Large intestine (tissue), 3 donors: ENCODE measurements around the gene MVD. TPM values are rescaled to one million over a fixed set of nuclear protein-coding genes. Genes with fewer than 3 reads are reported as not detected.

Experiments used
- DNase-seq, 2 donors: peaks; one replicate each; pipeline versions ENCODE4 v3.0.0 to v3.0.0-alpha.2; 2013
- H3K27ac ChIP-seq: one replicate; pipeline ENCODE4 v1.5.1; 2013; ENCODE audit warnings: low read length
- H3K27me3 ChIP-seq: 2 replicates; pipeline ENCODE4 v1.6.1; 2013; ENCODE audit warnings: low read length; ENCODE audit not compliant: control insufficient read depth, insufficient read depth
- H3K36me3 ChIP-seq: 2 replicates; pipeline ENCODE4 v1.6.1; 2013; ENCODE audit warnings: low read length; ENCODE audit not compliant: control insufficient read depth, insufficient read depth
- H3K4me1 ChIP-seq: one replicate; pipeline ENCODE4 v1.6.1; 2013; ENCODE audit warnings: low read length; ENCODE audit not compliant: control insufficient read depth, insufficient read depth
- H3K4me3 ChIP-seq: one replicate; pipeline ENCODE4 v1.5.1; 2013; ENCODE audit warnings: low read length
- H3K9me3 ChIP-seq: one replicate; pipeline ENCODE4 v1.6.1; 2013; ENCODE audit warnings: mild to moderate bottlenecking, low read depth, low read length, moderate library complexity; ENCODE audit not compliant: control insufficient read depth
- WGBS: methylation state at CpG from one replicate; pipeline ENCODE4 v1.1.5; 2013; ENCODE audit warnings: low lambda C conversion rate; ENCODE audit not compliant: insufficient coverage; 5-methylcytosine and 5-hydroxymethylcytosine counted together
- polyA plus RNA-seq: library from polyadenylated mRNA; unstranded; fragments of 120-200 nt; gene quantifications from one replicate; pipeline ENCODE4 v1.2.1, GENCODE V29; 2013

Gene MVD
- polyA plus RNA-seq, 1 donor, result 41.0 TPM

DNA sequence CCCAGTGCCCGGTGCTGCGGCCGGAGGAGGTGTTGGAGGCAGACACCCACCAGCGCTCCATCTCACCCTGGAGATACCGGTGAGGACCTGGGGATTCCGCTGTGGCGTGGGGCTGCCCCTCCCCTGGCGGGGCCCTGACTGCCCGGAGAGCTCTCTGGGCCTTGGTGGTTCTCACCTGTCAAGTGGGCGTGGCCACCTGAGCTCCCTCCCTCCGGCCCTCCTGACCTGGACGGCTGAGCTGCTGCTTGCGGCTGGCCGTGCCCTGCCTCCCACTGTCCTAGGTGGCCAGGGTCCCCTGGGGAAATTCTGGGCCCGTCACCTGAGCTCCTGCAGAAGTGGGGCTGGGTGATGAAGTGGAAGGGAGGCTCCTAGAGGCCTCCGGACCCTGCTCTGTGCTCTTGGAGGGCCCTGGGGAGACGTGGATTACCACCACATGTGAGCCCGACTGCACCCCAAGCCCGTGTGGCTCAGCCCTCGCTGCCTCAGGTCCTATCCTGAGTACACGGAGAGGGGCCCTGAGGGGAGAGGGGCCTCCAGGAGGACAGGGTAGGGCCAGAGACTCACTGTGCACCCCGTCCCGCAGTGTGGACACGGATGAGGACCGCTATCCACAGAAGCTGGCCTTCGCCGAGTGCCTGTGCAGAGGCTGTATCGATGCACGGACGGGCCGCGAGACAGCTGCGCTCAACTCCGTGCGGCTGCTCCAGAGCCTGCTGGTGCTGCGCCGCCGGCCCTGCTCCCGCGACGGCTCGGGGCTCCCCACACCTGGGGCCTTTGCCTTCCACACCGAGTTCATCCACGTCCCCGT, 23.5 kb downstream of the MVD start:
- peaks cover 46% of the 10 kb centered on the region for H3K27me3 ChIP-seq
- WGBS, result no CpG with 5 or more reads among the region's 45 CpGs
- peaks cover 9% of the 10 kb centered on the region for H3K36me3 ChIP-seq
- H3K9me3 ChIP-seq, result peaks cover 13% of the 10 kb centered on the region
- no peak overlapping the region for H3K27ac ChIP-seq
- peaks cover 17% of the 10 kb centered on the region for H3K4me1 ChIP-seq
- DNase-seq, result peak in 1 of 2 donors; percentile 52
- H3K4me3 ChIP-seq, result no peak overlapping the region

DNA sequence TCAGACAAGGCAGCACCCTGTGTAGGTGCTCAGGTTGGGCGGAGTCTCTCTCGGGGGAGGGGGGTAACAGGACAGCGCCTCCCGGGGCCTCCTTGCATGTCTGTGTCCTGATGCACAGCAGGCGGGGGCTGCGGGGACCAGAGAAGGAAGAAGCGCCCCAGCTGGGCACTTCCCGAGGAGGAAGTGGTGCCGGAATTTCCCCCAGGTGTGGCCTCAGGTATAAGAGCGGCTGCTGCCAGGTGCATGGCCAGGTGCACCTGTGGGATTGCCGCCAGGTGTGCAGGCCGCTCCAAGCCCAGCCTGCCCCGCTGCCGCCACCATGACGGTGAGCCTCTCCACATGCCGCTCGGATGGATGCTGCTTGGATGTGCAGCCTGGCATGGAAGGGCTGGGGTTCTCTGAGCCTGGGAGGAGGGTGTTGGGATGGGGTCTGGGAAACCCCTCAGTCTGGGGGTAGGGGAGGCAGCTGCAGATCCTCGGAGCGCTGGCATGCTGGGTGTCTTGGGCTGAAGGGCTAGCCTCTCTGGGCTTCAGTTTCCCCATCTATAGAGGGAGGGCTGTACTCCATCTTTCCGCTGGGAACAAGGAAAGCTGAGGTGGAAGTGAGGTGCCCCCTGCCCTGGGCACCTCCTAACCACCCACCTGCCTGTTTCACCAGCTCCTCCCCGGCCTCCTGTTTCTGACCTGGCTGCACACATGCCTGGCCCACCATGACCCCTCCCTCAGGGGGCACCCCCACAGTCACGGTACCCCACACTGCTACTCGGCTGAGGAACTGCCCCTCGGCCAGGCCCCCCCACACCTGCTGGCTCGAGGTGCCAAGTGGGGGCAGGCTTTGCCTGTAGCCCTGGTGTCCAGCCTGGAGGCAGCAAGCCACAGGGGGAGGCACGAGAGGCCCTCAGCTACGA, 24.3 kb downstream of the MVD start, which contains the start of gene IL17C:
TSS of gene IL17C (plus strand) at position 250 of the 908 bp plus-strand sequence. CDS start at position 320, 70 bp downstream.
- Histone ChIP-seq H3K9me3 (peaks cover 13% of the 10 kb centered on the region), H3K4me1 (peaks cover 24% of the 10 kb centered on the region), H3K27ac (no peak within 1 kb of the TSS), H3K4me3 (no peak within 1 kb of the TSS), H3K27me3 (peaks cover 54% of the 10 kb centered on the region), H3K36me3 (peaks cover 4% of the 10 kb centered on the region)
- no CpG with 5 or more reads among the region's 27 CpGs for WGBS
- peak; percentile 64 to 75 for DNase-seq

DNA sequence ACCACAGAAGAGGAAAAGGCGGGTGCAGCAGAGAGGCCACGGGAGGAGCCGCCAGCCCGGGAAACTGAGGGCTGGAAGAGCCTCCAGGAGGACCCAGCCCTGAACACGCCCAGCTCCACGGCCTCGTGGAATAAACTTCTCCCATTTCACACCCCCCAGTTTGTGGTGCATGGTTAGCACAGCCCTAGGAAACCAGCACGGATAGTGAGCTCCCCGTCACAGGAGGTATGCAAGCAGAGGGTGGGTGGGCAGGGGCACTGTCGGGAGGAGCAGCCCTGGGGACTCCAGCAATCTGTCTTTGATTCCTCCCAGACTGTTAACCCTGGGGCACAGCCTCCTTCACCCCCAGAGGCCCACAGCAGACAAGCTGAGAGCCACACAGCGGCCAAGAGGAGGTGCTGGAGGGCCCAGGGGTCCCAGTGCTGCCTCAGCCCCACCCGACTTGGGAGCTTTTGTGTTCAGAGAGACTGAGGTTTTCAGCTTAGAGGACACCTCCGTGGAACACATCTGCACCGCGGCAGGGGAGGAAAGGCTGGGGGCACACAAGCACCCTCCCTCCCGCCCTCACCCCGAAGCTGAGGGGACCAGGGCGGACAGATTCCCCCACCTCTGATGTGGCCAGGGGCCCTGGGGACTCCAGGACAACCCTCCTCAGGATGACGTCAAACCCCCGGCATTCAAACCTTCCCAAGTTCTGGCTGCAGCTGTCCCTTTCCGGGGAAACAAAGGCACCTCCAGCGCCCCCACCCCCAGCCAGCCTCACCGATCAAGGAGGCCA, 26.2 kb downstream of the MVD start:
- Histone ChIP-seq H3K9me3 (peaks cover 11% of the 10 kb centered on the region), H3K27me3 (peaks cover 54% of the 10 kb centered on the region), H3K4me3 (no peak overlapping the region), H3K27ac (no peak overlapping the region), H3K4me1 (peaks cover 24% of the 10 kb centered on the region), H3K36me3 (peaks cover 11% of the 10 kb centered on the region)
- no CpG with 5 or more reads among the region's 23 CpGs for WGBS
- no peak for DNase-seq

DNA sequence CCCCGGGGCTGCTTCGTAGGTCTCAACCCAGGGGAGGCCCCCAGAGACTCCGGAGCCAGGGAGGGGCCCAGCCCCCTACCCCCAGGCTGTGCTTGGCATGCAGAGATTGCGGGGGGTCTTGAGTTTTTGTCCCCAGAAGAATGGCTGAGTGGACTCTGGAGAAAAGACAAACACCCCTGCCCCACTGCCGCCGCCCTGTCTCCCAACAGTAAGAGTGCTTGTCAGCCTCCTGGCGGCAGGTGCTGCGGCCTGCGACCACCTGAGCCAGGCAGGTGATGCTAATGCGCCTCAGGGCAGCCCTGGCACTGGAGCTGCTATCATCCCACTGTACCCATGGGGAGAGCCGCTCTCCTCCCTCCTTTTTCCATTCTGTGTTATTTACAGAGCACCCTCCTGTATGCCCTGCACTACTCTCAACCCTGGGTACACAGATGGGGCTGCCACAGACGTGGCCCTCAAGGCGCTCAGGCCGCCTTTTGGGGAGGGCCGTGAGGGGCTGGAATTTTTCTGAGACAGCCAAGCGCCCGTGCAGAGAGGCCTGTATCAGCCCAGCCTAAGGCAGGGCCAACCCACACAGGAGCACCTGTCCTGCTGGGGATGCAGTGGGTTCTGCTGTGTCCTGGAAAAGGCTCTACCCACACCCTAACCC, 27.1 kb downstream of the MVD start:
- no peak for DNase-seq
- Histone ChIP-seq H3K4me1 (peaks cover 24% of the 10 kb centered on the region), H3K4me3 (no peak overlapping the region), H3K27ac (no peak overlapping the region), H3K27me3 (peaks cover 53% of the 10 kb centered on the region), H3K9me3 (peaks cover 11% of the 10 kb centered on the region), H3K36me3 (peaks cover 19% of the 10 kb centered on the region)
- WGBS, result no CpG with 5 or more reads among the region's 17 CpGs

DNA sequence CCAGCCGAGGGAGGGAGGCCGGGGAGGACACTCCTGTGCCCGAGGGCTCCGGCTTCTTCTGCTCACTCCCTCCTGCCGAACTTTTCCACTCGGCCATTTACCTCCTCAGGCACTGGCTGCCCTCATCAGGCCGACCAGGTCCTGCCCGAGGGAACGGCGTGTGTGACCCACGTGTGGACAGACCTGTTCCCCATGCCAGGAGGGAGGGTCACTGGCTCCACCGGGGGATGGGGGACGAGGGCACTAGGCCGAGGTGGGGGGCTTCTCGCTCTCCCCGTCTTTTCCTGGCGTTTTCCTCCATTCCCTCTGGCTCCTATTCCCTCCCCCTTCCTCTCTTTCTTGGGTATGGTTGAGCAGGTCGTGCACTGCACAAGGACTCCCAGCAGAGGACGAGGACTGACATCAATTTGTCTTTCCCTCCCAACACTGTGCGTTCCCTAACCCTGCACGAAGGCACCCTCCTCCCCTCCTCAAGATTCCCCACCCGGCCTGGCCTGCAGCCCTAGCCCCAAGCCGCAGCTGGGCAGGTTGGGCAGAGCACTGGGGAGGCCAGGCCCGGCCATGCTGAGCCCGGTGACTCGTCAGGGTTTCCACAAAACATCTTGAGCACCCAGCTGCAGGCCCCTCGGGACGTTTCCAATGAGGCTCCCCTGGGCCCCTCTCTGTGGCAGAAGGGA, 27.8 kb downstream of the MVD start:
- H3K27me3 ChIP-seq, result peaks cover 46% of the 10 kb centered on the region
- no peak overlapping the region for H3K27ac ChIP-seq
- H3K36me3 ChIP-seq, result peaks cover 24% of the 10 kb centered on the region
- no peak for DNase-seq
- no peak overlapping the region for H3K4me3 ChIP-seq
- H3K4me1 ChIP-seq, result peaks cover 24% of the 10 kb centered on the region
- peaks cover 11% of the 10 kb centered on the region for H3K9me3 ChIP-seq
- no CpG with 5 or more reads among the region's 28 CpGs for WGBS

DNA sequence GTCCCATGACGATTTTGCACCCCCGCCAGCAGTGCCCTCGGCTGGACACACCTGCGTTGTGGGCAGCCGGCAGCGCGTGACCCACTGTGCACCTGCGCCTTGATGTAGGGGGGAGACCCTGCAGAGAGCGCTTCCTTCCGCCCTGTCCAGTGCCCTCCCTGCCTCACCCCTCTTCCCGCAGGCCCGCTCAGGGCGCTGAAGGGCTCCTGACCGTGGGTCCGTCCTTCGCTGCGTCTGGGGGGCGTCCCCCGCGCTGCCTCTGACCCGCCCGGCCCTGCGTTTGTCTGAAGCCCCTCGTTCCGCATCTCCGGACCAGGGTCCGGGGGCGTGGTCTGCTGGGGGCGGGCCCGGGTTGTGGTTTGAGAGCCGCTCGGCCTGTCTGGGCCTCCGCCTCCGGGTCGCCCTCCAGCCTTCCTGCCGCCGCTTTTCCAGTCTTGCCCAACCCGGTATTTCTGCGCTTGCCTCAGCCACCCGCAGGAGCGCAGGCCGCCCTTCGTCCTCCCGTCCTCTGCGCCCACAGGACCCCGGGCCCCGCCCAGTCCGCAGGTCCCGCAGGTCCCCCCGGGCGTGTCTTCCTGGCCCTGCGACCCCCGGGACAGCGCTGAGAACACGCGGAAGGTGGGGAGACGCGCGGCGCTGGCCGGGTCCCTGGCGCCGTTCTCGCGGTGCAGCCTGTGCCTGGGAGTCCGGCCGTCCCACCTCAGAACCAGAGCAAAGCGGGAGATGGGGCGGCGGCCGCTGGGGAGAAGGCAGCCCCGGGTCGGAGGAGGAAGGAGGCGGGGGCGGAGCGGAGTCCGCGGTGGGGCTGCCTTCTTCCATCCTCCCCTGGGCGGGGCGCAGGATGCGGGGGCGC, 28.5 kb downstream of the MVD start:
- H3K36me3 ChIP-seq, result peaks cover 32% of the 10 kb centered on the region
- peaks cover 16% of the 10 kb centered on the region for H3K4me1 ChIP-seq
- peaks cover 38% of the 10 kb centered on the region for H3K27me3 ChIP-seq
- peak in 1 of 2 donors; percentile 72 for DNase-seq
- H3K9me3 ChIP-seq, result peaks cover 5% of the 10 kb centered on the region
- H3K4me3 ChIP-seq, result peak overlapping the region; percentile 18
- no peak overlapping the region for H3K27ac ChIP-seq
- WGBS, result no CpG with 5 or more reads among the region's 82 CpGs

DNA sequence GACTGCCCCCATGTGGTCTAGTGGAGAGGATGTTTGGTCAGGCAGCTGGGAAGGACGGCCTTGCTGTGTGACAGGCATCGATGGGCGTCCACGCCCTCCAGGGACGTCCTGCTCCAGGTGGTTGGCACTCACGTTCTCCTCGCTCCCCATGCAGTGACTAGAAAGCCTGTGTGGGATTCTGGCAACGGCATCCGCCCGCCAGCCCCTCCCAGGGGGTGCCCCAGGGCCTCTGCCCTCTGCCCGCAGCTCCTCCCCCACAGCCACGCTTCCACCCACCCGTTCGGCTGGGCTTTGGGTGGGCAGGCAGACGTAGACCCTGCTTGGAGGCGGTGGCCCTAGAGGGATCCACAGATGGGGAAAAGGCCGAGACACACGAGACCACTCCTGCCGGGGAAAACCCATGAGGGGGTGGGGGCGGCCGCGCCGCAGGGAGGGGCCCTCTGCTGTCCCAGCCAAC, 29.2 kb downstream of the MVD start:
- no CpG with 5 or more reads among the region's 23 CpGs for WGBS
- no peak overlapping the region for H3K27ac ChIP-seq
- no peaks in the 10 kb centered on the region for H3K9me3 ChIP-seq
- H3K36me3 ChIP-seq, result peaks cover 32% of the 10 kb centered on the region
- peaks cover 9% of the 10 kb centered on the region for H3K4me1 ChIP-seq
- H3K4me3 ChIP-seq, result no peak overlapping the region
- no peak for DNase-seq
- peaks cover 32% of the 10 kb centered on the region for H3K27me3 ChIP-seq

DNA sequence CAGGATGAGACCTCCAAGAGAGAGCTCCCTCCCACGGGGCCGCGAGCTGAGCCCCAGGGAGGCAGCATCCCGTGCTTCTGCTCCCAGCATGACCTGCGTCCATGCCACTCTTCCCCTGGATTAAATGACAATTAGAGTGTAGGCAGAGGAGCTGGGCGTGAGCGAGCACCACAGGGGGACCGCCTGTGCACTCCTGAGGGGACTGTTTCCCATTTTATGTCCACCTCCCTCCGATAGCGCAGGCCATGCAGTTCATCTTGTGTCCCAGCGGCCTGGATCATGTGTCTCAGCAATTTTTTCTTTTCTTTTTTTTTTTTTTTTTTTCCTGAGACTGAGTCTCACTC, 30.3 kb downstream of the MVD start:
- Histone ChIP-seq H3K27me3 (peaks cover 22% of the 10 kb centered on the region), H3K4me3 (no peak overlapping the region), H3K9me3 (no peaks in the 10 kb centered on the region), H3K4me1 (peaks cover 7% of the 10 kb centered on the region), H3K36me3 (peaks cover 43% of the 10 kb centered on the region), H3K27ac (no peak overlapping the region)
- 100% methylated on average over 2 of the region's 11 CpGs for WGBS
- no peak for DNase-seq
